Duodenal mucosa (tissue), 2 donors: ENCODE data around the gene CENPP.

ENCODE experiments used
- H3K27ac ChIP-seq: one replicate; pipeline ENCODE4 v1.7.0; 2013; ENCODE audit warnings: low read depth, low read length
- H3K27me3 ChIP-seq, 2 donors: one replicate each; pipeline ENCODE4 v1.7.0; 2013; ENCODE audit warnings: low read length in 2 of 2, control low read depth in 1 of 2; ENCODE audit not compliant: insufficient read depth in 2 of 2, control insufficient read depth in 1 of 2
- H3K36me3 ChIP-seq, 2 donors: one replicate each; pipeline ENCODE4 v1.7.0; 2013; ENCODE audit warnings: low read length in 2 of 2, control low read depth in 1 of 2; ENCODE audit not compliant: insufficient read depth in 2 of 2, control insufficient read depth in 1 of 2
- H3K4me1 ChIP-seq, 2 donors: one replicate each; pipeline ENCODE4 v1.7.0; 2013; ENCODE audit warnings: low read length in 2 of 2, control low read depth in 1 of 2; ENCODE audit not compliant: insufficient read depth in 2 of 2, control insufficient read depth in 1 of 2
- H3K4me3 ChIP-seq, 2 donors: one replicate each; pipeline ENCODE4 v1.7.0; 2013; ENCODE audit warnings: low read length in 2 of 2, low read depth in 1 of 2
- H3K9ac ChIP-seq, 2 donors: one replicate each; pipeline ENCODE4 v1.7.0; 2013; ENCODE audit warnings: low read length in 2 of 2, low read depth in 1 of 2
- H3K9me3 ChIP-seq, 2 donors: one replicate each; pipeline ENCODE4 v1.7.0; 2013; ENCODE audit warnings: low read length in 2 of 2, control low read depth in 1 of 2; ENCODE audit not compliant: control insufficient read depth in 1 of 2

CENPP gene

DNA sequence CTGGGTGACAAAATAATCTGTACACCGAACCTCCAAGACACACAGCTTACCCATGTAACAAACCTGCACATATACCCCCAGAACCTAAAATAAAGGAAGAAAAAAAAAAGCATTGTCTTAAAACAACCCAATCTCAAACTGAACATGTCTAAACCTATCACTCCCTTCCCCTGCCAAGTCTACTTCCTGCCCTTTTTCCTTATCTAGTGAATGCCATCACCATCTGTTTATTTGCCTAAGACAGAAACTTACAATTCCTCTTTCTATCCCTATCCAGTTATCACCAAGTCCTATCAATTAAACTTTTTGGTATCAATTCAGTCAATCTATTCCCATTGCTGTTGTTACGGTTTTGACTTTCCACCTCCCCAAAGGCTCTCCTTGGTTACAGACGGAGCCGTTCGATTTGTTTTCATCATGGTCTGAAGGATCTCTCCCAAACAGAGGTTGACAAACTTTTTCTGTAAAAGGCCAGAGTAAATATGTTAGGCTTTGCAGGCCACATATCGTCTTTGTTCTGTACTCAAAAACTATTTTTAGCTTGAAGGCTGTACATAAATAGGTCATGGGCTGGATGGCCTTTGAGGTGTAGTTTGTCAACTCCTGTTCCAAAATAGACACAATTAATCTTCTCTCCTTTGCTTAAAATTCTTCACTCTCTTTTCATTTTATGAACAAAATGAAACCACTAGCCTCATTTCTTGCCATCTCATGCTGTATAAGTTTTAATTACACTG is 12.7 kb upstream of the CENPP start:
- no peak overlapping the region for H3K27ac ChIP-seq
- no peak overlapping the region for H3K9ac ChIP-seq
- no peaks in the 10 kb centered on the region for H3K9me3 ChIP-seq
- H3K4me1 ChIP-seq: no peaks in the 10 kb centered on the region
- peaks cover 45 to 76% of the 10 kb centered on the region in 2 donors for H3K36me3 ChIP-seq
- H3K27me3 ChIP-seq: no peaks in the 10 kb centered on the region
- H3K4me3 ChIP-seq: no peak overlapping the region

DNA sequence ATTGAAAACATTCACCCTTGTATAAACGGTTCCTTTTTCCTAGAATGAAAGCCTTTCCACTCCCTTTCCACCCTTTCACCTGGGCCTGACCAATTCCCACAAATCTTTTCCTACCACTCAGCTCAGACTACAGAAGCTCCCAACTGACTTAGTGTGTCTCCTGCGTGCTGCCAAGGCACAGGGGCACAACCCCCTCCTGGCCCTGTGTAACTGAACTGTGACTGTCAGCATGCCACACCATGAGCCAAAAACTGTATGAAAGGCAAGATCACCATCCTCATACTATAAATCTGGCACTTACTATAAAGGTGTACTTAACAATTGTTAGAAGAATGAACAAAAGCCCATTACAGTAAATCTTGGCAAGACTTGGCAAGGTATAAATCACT is 12.1 kb upstream of the CENPP start:
- Histone ChIP-seq H3K9ac (no peak overlapping the region), H3K27me3 (no peaks in the 10 kb centered on the region), H3K36me3 (peaks cover 46 to 76% of the 10 kb centered on the region in 2 donors), H3K27ac (no peak overlapping the region), H3K4me1 (no peaks in the 10 kb centered on the region), H3K9me3 (no peaks in the 10 kb centered on the region), H3K4me3 (no peak overlapping the region)

DNA sequence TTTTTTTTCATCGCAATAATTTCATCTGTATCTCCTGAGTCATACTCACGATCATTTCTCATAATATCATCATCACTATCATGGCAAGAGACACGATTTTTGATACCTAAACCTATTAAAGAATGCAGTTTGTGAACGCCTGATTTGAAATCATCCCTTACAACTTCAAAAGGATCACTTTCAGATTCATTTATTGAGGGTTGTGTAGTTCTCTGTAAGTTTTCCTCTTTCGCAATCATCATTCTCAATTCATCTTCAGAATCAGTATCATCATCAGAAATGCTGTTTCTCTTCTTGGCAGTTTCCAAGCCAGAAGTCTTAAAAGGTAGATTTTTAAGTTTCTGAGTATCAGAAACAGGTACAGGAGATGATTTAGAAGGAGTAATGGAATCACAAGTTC is 10.3 kb upstream of the CENPP start:
- Histone ChIP-seq H3K4me3 (no peak overlapping the region), H3K36me3 (peaks cover 45 to 76% of the 10 kb centered on the region in 2 donors)

DNA sequence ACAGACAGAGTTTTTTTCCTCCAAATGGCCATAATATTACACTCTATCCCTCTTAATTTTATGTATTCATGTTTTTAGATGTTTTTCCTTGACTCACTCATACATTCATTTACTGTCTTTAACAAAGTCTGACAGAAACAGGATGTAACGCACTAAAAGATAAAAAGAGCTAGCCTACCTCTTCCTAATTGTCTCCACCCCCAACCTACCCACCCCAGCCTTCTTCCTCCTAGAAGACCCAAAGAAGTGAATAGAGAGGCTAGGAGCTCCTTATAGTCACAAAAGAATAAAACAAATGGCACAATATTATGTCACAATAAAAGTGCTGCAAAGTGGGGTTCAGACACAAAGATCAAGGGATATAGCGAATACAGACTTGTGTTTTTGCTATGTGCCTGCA is 1.3 kb upstream of the CENPP start:
- H3K9ac ChIP-seq: peak overlapping the region; percentile 78 to 91
- no peak overlapping the region for H3K27ac ChIP-seq
- H3K36me3 ChIP-seq: peaks cover 15 to 26% of the 10 kb centered on the region in 2 donors
- peaks cover 18 to 22% of the 10 kb centered on the region in 2 donors for H3K4me1 ChIP-seq
- H3K4me3 ChIP-seq: peak overlapping the region; percentile 96 to 99
- no peaks in the 10 kb centered on the region for H3K27me3 ChIP-seq
- no peaks in the 10 kb centered on the region for H3K9me3 ChIP-seq

More for the DNA sequence above, 10.3 kb upstream of the CENPP start:
- Histone ChIP-seq H3K9ac (no peak overlapping the region), H3K27ac (no peak overlapping the region), H3K9me3 (no peaks in the 10 kb centered on the region), H3K4me1 (no peaks in the 10 kb centered on the region), H3K27me3 (no peaks in the 10 kb centered on the region)

DNA sequence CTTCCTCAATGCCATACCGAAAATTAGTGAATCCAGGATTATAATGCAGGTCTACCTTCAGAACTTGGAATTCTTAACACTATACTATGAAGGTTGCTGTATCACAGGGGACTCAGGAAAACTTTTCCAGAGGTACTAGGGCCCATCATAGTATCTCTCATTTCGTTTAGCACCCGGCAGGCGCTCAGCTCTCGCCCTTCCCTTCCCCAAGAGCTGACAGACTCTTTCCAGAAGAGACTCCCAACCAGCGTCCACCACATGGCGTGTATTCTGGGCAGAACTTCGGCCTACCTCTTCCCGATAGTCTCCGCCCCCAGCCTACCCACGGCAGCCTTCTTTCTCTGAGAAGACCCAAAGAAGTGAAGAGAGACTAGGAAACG is 874 bp upstream of the CENPP start:
- peak overlapping the region; percentile 94 for H3K27ac ChIP-seq
- peaks cover 10 to 21% of the 10 kb centered on the region in 2 donors for H3K36me3 ChIP-seq
- H3K9ac ChIP-seq: peak overlapping the region; percentile 78 to 91
- H3K4me3 ChIP-seq: peak overlapping the region; percentile 96 to 99
- no peaks in the 10 kb centered on the region for H3K9me3 ChIP-seq
- H3K27me3 ChIP-seq: no peaks in the 10 kb centered on the region
- H3K4me1 ChIP-seq: peaks cover 18 to 22% of the 10 kb centered on the region in 2 donors

DNA sequence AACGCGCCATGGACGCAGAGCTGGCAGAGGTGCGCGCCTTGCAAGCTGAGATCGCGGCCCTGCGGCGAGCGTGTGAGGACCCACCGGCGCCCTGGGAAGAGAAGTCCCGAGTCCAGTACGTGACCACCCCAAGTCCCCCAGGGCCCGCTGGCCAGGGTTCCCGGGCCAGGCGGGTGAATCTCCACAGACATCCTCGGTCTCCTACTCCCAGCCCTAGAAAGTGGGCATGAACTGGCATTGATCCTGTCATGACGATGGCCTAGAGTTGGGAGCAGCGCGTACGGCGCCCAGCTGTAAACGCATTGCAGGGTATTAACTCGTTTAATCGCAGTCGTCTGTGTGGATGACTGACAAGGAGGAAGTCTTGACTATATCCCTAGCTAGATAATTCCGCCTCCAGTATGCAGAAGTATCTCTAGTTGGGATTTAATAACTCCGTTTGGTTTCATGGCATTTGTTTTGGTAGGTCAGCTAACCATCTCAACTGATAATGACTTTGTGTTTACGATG is 293 bp downstream of the CENPP start:
- Histone ChIP-seq H3K27me3 (no peaks in the 10 kb centered on the region), H3K4me3 (peak overlapping the region; percentile 96 to 99), H3K36me3 (peaks cover 6 to 14% of the 10 kb centered on the region in 2 donors), H3K27ac (peak overlapping the region; percentile 94), H3K4me1 (peaks cover 18 to 22% of the 10 kb centered on the region in 2 donors), H3K9me3 (no peaks in the 10 kb centered on the region), H3K9ac (peak overlapping the region; percentile 78 to 91)

DNA sequence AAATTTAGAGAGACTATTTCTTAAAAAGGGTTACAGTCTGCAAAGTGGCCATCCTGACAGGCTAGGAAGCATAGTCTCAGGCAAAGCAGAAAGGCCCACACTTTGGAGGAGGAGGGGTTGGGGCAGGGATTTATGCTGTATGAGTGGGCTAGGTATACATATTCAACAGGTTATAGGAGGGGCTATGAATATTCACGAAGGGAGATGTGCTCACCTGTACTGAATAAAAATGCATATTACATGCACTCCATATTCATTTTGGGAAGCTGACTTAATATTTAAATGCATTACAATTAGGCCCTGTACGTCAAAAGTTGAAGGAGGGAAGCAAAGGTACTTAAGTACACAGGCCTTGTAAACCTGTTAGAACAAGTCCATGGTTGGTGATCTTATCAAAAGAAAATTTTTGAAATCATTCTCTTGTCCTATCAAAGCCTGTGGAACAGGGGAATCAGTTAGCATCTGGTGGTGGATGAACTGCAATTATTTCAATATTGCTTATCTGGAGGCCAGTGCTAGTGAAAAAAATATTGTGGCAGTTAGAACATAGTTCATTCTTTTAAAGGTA is 1.6 kb downstream of the CENPP start:
- H3K9me3 ChIP-seq: no peaks in the 10 kb centered on the region
- H3K36me3 ChIP-seq: peaks cover 6 to 9% of the 10 kb centered on the region in 2 donors
- H3K27me3 ChIP-seq: no peaks in the 10 kb centered on the region
- no peak overlapping the region for H3K9ac ChIP-seq
- no peak overlapping the region for H3K27ac ChIP-seq
- peaks cover 18 to 22% of the 10 kb centered on the region in 2 donors for H3K4me1 ChIP-seq
- no peak overlapping the region for H3K4me3 ChIP-seq

DNA sequence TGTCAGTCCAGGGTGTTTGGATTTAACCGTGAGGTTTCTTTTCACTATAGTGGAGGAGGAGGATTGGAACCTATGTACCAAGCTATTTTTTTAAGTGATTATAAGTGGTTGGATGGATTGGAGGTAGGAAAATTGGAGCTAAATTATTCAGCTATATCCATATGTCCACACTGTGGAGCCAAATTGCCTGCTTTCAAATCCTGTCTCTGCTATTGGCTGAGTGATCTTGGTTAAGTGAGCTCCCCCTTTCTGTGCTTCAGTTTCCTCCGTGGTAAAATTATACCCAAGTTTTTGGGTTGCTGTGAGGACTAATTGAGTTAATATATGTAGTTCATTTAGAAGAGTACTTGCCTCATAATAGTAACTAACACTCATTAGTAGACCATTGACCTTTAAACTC is 2.5 kb downstream of the CENPP start:
- no peak overlapping the region for H3K4me3 ChIP-seq
- no peak overlapping the region for H3K9ac ChIP-seq
- H3K4me1 ChIP-seq: peaks cover 18 to 22% of the 10 kb centered on the region in 2 donors
- peaks cover 0 to under 1% of the 10 kb centered on the region in 2 donors for H3K36me3 ChIP-seq
- no peak overlapping the region for H3K27ac ChIP-seq
- H3K9me3 ChIP-seq: no peaks in the 10 kb centered on the region
- no peaks in the 10 kb centered on the region for H3K27me3 ChIP-seq

DNA sequence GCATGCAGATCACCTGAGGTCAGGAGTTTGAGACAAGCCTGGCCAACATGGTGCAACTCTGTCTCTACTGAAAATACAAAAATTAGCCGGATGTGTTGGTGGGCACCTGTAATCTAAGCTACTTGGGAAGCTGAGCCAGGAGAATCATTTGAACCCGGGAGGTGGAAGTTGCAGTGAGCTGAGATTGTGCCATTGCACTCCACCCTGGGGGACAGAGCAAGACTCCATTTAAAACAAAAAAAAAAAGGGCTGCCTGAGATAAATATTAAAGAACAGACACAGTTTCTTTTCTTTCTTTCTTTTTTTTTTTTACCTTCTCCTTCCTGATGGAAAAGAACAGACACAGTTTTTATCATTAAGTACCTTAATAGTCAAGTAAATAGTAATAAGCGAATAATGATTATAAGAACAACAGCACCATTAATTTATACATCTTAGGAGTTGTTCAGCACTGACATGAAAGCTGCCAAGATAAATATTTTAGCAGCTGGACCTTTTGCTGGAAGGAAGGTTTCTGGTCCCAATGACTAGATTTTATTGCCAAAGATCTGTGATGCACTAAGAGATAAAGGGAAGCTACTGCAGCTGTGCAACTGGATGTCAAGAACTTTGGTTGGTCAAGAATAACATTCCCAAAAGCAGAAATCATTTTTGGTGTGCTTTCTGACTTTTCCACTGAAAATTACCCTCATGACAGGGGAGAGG is 7.0 kb downstream of the CENPP start:
- no peaks in the 10 kb centered on the region for H3K27me3 ChIP-seq
- H3K9ac ChIP-seq: no peak overlapping the region
- no peak overlapping the region for H3K4me3 ChIP-seq
- peaks cover 0 to 3% of the 10 kb centered on the region in 2 donors for H3K36me3 ChIP-seq
- no peak overlapping the region for H3K27ac ChIP-seq
- no peaks in the 10 kb centered on the region for H3K9me3 ChIP-seq
- H3K4me1 ChIP-seq: no peaks in the 10 kb centered on the region

DNA sequence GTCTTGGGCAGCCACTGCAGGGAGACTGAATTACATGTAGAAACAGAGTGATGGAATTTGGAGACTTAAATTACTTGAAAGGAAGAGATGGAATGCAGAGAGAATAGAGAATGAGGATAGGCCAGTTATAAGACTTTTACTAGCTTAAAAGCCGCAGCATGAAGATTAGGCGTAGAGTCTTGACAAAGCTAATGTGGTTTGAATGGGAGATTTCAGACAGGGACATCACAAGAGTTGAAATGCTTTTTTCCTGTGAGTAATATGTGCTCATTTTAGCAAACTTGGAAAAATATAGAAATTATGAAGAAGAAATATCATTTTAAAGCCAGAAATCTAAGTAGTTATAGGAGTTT is 7.5 kb downstream of the CENPP start:
- no peaks in the 10 kb centered on the region for H3K4me1 ChIP-seq
- peaks cover 0 to 8% of the 10 kb centered on the region in 2 donors for H3K36me3 ChIP-seq
- no peak overlapping the region for H3K9ac ChIP-seq
- no peaks in the 10 kb centered on the region for H3K9me3 ChIP-seq
- H3K4me3 ChIP-seq: no peak overlapping the region
- no peaks in the 10 kb centered on the region for H3K27me3 ChIP-seq
- H3K27ac ChIP-seq: no peak overlapping the region
